Fibroblast of pulmonary artery (primary cell): ENCODE data around the gene RSKR.

Experiments
- DNase-seq: peaks from one replicate; pipeline ENCODE4 v3.0.0-alpha.2; 2010; ENCODE audit warnings: low read depth
- H3K4me3 ChIP-seq: replicated peaks from 2 replicates; pipeline ENCODE4 v1.5.1; 2011; ENCODE audit warnings: low read depth, mild to moderate bottlenecking, control low read depth, low read length, moderate library complexity
- TF ChIP-seq, protein P1 (sequence below): IDR thresholded peaks from 2 replicates; pipeline ENCODE4 v1.5.1; 2011; ENCODE audit warnings: mild to moderate bottlenecking, control low read depth, low read length, inconsistent platforms; ENCODE audit errors: missing control alignments

RSKR gene

GRCh38 chr17:28585851-28586250 lies 28.1 kb downstream of the RSKR start:
- TF ChIP-seq, protein P1, sequence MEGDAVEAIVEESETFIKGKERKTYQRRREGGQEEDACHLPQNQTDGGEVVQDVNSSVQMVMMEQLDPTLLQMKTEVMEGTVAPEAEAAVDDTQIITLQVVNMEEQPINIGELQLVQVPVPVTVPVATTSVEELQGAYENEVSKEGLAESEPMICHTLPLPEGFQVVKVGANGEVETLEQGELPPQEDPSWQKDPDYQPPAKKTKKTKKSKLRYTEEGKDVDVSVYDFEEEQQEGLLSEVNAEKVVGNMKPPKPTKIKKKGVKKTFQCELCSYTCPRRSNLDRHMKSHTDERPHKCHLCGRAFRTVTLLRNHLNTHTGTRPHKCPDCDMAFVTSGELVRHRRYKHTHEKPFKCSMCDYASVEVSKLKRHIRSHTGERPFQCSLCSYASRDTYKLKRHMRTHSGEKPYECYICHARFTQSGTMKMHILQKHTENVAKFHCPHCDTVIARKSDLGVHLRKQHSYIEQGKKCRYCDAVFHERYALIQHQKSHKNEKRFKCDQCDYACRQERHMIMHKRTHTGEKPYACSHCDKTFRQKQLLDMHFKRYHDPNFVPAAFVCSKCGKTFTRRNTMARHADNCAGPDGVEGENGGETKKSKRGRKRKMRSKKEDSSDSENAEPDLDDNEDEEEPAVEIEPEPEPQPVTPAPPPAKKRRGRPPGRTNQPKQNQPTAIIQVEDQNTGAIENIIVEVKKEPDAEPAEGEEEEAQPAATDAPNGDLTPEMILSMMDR, result no peak
- no peak for DNase-seq
- no peak overlapping the region for H3K4me3 ChIP-seq

GRCh38 chr17:28584434-28584833 lies 29.6 kb downstream of the RSKR start:
- H3K4me3 ChIP-seq, result no peak overlapping the region
- no peak for DNase-seq
- TF ChIP-seq, protein P1, result no peak

GRCh38 chr17:28582513-28582912 lies 31.5 kb downstream of the RSKR start:
- H3K4me3 ChIP-seq, result no peak overlapping the region
- TF ChIP-seq, protein P1, result no peak
- no peak for DNase-seq

DNA sequence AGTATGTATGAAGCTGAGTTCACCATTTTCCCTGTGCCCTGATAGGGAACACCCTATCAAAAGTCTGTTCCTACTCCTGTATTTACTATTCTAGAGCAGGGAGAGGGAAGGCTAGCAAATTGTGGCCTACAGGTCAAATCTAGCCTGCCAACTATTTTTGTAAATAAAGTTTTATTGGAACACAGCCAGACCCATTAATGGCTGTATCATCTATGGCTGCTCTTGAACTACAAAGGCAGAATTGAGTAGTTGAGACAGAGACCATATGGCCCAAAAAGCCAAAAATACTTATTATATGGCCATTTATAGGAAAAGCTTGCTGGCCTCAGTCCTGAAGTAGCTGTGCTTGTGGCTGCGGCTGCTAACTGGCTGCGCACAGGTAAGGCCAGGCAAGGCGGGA lies 33.0 kb downstream of the RSKR start:
- H3K4me3 ChIP-seq, result no peak overlapping the region
- TF ChIP-seq, protein P1, result no peak
- DNase-seq, result no peak

- H3K4me3 ChIP-seq, result no peak overlapping the region
- TF ChIP-seq, protein P1, result no peak
- DNase-seq, result no peak
Measured at GRCh38 chr17:28579526-28579925, 34.5 kb downstream of the RSKR start.

DNA sequence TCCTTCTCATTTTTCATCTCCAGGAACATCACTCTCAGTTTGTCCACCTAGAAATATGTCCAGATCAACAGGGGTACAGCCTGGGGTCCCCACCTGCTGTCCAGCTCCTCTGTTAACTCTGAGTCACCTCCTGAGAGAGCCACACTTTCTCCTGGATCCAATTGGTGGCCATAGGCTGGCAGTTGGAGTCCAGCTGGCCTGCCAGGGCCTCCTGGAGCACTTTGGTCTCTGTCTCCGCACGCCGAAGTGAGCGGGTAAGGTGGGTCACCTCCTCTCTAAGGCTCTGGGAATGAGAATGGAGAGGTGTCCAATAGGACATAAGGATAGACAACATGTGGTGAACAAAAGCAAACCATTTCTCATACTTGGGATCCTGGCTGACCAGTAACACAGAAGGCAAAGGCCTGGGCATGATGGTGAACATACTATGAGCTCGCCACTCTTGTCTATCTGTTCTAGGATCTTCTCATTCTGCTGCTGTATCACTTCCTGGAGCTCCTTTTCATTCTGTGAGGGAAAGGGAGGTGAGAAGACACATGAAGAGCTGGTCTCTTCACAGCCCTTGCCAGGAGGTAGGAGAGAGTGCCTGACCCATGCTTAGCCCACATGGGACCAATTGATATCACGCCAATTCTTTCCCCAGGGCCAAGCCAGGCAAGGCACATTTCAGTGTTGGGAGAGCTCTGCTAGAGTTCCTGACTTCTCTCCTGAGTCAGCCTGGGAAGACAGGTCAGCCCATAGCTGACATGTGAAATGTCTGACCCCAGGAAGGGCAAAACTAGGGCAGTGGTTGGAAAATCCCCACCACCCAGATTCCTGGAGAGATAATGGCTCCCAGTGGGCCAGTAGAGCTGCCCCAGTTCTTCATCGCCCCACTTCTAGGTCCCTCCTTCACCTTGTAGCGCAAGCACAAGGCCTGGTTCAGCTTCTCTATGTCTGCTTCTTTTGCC lies 35.5 kb downstream of the RSKR start:
- TF ChIP-seq, protein P1, result no peak
- DNase-seq, result no peak

DNA sequence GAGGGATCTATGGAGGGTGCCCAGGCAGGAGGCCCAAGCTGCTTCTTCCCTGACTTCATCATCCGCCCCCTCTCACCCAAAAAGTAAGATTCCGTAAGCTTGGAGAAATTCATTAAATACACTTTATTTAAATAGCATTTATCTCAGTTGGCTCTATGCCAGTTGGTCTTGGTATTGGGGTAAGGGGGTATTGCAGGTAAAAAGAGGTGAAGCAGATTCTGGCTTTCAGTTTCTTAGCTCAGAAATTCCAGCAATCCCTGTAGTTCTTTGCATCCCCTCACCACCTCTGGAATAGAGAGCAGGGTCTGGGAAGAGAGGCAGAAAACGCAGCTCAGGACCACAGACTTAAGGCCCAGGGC lies 36.5 kb downstream of the RSKR start:
- TF ChIP-seq, protein P1, result no peak
- DNase-seq, result no peak
- no peak overlapping the region for H3K4me3 ChIP-seq

More for the DNA sequence above, 35.5 kb downstream of the RSKR start:
- no peak overlapping the region for H3K4me3 ChIP-seq
